ENCODE data around the gene APBA2. TPM values are rescaled to one million over a fixed set of nuclear protein-coding genes. Genes with fewer than 3 reads are reported as not detected.

APBA2 gene
- total and polyA plus RNA-seq, 10 of the 15 experiments (the other 5 are each of a cell fraction or from before 2014, with no cell fraction given) = 0.06 to 0.26 (median 0.07) TPM; not detected in 7

DNA sequence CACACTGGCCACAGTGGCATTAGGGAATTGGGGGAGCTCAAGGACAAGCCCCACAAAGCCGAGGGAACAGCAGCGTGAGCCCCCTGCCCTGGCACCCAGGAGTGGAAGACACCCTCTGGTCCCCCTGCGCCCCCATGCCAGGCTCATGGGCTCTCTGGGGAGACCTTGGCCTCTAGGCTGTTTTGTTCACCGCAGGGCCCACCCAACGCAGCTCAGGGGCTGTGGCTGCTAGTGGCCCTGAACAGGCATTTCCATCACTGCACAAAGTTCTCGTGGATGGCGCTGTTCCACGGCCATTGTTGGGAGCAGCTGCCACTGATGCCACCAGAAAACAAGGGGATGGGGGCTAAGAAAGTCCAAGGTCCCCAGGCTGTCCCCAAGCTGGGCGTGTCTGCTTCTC lies 236.1 kb downstream of the APBA2 start (continued):
- TF ChIP-seq, protein P1, sequence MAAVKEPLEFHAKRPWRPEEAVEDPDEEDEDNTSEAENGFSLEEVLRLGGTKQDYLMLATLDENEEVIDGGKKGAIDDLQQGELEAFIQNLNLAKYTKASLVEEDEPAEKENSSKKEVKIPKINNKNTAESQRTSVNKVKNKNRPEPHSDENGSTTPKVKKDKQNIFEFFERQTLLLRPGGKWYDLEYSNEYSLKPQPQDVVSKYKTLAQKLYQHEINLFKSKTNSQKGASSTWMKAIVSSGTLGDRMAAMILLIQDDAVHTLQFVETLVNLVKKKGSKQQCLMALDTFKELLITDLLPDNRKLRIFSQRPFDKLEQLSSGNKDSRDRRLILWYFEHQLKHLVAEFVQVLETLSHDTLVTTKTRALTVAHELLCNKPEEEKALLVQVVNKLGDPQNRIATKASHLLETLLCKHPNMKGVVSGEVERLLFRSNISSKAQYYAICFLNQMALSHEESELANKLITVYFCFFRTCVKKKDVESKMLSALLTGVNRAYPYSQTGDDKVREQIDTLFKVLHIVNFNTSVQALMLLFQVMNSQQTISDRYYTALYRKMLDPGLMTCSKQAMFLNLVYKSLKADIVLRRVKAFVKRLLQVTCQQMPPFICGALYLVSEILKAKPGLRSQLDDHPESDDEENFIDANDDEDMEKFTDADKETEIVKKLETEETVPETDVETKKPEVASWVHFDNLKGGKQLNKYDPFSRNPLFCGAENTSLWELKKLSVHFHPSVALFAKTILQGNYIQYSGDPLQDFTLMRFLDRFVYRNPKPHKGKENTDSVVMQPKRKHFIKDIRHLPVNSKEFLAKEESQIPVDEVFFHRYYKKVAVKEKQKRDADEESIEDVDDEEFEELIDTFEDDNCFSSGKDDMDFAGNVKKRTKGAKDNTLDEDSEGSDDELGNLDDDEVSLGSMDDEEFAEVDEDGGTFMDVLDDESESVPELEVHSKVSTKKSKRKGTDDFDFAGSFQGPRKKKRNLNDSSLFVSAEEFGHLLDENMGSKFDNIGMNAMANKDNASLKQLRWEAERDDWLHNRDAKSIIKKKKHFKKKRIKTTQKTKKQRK (IDR thresholded peaks at IDR 0.05; ENCODE audit: low read depth, low read length) = no peak

DNA sequence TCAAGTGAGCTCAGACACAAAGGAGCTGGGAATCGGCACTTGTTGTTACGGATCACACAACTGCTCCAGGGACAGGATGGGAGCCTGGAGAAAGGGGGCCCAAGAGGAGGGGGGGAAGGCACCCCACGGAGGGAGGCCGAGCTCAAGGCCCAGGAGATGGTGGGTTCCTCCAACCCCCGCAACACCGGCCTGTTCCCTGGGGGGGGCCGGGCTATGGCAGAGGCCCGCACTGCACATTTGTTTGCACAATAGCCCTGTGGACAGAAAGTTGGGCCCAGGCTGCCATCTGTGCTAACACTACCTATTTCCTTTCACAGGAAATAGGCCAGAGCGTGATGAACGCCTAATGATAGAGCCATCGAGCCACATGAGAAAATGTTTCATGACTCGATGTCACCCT lies 236.7 kb downstream of the APBA2 start:
- Histone ChIP-seq H2AFZ (ENCODE audit: control insufficient read depth, low read depth, low read length) (no peak overlapping the region), H3K4me2 (ENCODE audit: control insufficient read depth, insufficient read depth) (no peak overlapping the region), H3K36me3 (ENCODE audit: control insufficient read depth in 2 of 2, insufficient read depth in 2 of 2, low read length in 1 of 2) (no peaks in the 10 kb centered on the region), H3K4me3 (no peak overlapping the region), H3K9ac (ENCODE audit: control insufficient read depth, insufficient read depth, low read length) (no peak overlapping the region), H3K27ac (ENCODE audit: control insufficient read depth, insufficient read depth) (no peak overlapping the region), H4K20me1 (ENCODE audit: control insufficient read depth, insufficient read depth) (no peaks in the 10 kb centered on the region), H3K27me3 (replicated peaks in 1 of 2; ENCODE audit: control insufficient read depth in 2 of 2, insufficient read depth in 2 of 2, low read length in 1 of 2) (no peaks in the 10 kb centered on the region), H3K9me3 (replicated peaks; ENCODE audit: control insufficient read depth, insufficient read depth, low read length) (no peaks in the 10 kb centered on the region), H3K4me1 (ENCODE audit: control insufficient read depth, insufficient read depth, low read length) (no peaks in the 10 kb centered on the region), H3K79me2 (ENCODE audit: control insufficient read depth, insufficient read depth, low read length) (no peaks in the 10 kb centered on the region)
- DNase-seq (ENCODE audit: low read depth, low spot score) = no peak
- POLR2A ChIA-PET = no interaction called here
- no peak for TF ChIP-seq MTA2 (IDR thresholded peaks at IDR 0.05; ENCODE audit: low read depth)
- no peak for TF ChIP-seq BACH1 (IDR thresholded peaks at IDR 0.05; ENCODE audit: borderline replicate concordance)
- TF ChIP-seq NFXL1 (IDR thresholded peaks at IDR 0.05; ENCODE audit: borderline replicate concordance) = no peak
- TF ChIP-seq, protein P2, sequence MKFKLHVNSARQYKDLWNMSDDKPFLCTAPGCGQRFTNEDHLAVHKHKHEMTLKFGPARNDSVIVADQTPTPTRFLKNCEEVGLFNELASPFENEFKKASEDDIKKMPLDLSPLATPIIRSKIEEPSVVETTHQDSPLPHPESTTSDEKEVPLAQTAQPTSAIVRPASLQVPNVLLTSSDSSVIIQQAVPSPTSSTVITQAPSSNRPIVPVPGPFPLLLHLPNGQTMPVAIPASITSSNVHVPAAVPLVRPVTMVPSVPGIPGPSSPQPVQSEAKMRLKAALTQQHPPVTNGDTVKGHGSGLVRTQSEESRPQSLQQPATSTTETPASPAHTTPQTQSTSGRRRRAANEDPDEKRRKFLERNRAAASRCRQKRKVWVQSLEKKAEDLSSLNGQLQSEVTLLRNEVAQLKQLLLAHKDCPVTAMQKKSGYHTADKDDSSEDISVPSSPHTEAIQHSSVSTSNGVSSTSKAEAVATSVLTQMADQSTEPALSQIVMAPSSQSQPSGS (IDR thresholded peaks at IDR 0.05; ENCODE audit: low read length) = no peak
- no peak for TF ChIP-seq IKZF2 (IDR thresholded peaks at IDR 0.05)
- TF ChIP-seq CHD4 (IDR thresholded peaks at IDR 0.05) = no peak
- TF ChIP-seq SMC3 (IDR thresholded peaks at IDR 0.05; ENCODE audit: borderline replicate concordance, low read length) = no peak
- no peak for TF ChIP-seq RFX5 (IDR thresholded peaks at IDR 0.05; ENCODE audit: low read depth, low read length)
- no peak for FAIRE-seq
- intact Hi-C loops (cut with micrococcal nuclease; ENCODE audit: unreplicated experiment) (no loop called here), in situ Hi-C loops (cut with MboI) (loop anchor here (25.0 kb wide), 1 partner anchor 940 kb away; no protein-coding TSS in a partner anchor)
- no TSS peak for BruUV-seq (replicated peaks)
- SMC1A ChIA-PET (ENCODE audit: uncharacterized antibody, unreplicated experiment) = no interaction called here
- WGBS (ENCODE audit: insufficient coverage, insufficient replicate concordance, low lambda C conversion rate, missing lambda C conversion rate) = 47% methylated on average over 9 of the region's 12 CpGs
- CTCF ChIA-PET = interaction anchor here (1.1 kb wide), 1 partner anchor 20 kb away, joined by 4 read pairs; no protein-coding TSS in a partner anchor
- RAD21 ChIA-PET (ENCODE audit: unreplicated experiment) = no interaction called here
- no peak for ATAC-seq
